ENCODE data around the gene EMCN. TPM values are rescaled to one million over a fixed set of nuclear protein-coding genes. Genes with fewer than 3 reads are reported as not detected.
A peak's percentile ranks its signal among the peaks of the same experiment; 100 is the strongest.

The EMCN gene
- total RNA-seq, 1 experiment from 2014 or later = not detected

DNA sequence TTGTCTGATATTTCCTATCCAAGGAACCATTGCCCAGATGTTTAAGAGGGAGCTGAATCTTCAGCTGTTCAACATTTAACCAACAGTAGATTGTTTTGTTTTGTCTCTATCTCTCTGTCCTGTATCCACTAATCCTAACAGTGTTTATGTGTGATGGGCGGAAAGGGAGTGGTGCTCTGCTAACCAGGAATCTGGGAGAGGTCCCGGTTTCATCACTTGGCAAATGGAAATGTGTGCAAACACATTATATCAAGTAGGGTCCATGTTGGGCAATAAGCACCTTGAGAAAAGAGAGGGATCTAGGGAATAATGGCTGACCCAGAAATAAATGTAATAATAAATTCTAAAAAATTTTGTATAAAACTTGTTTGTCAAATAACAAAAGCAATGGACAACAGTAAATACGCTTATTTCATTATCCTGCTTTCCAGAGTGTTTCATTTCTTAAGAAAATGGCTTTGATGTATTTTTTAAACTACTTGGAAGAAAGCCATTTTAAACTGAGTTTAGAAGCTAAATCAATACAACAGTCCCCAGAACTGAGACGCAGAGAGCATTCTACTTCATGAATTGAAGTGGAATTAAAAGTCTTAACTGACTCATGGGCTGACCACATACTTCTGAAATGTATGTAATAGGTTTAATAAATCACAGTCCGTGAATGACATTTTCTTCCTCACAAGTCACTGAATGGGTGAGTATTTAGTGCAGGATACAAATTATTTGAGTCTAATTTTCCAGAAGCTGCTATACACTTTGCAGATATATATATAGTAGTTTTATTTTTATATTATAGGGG is 55.8 kb downstream of the EMCN start:
- Histone ChIP-seq H3K27me3 (ENCODE audit: control insufficient read depth, insufficient read depth, low read length) (no peaks in the 10 kb centered on the region), H3K4me3 (ENCODE audit: insufficient read depth, low read depth, low read length) (no peak overlapping the region), H3K36me3 (replicated peaks; ENCODE audit: control insufficient read depth, insufficient read depth, low read length) (no peaks in the 10 kb centered on the region)
- no peak for DNase-seq

DNA sequence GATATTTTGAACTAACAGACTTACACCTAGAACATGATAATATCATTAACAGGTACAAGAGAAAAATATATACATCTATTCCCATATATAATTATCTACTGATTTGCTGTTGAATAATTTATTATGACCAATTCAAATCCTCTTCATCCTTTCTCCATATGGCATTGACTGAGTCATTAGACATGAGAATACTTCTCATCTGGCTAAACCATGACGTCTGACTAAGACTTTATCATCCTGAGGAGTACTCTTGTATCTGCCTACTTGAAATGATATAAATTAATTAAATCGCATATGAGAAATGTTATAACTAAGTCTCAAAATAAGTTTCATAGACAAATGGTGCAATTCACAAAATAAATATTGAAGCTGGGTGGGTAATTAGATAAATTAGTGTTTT is 67.4 kb downstream of the EMCN start:
- DNase-seq = no peak
- Histone ChIP-seq H3K36me3 (replicated peaks; ENCODE audit: control insufficient read depth, insufficient read depth, low read length) (no peaks in the 10 kb centered on the region), H3K4me3 (ENCODE audit: insufficient read depth, low read depth, low read length) (no peak overlapping the region), H3K27me3 (ENCODE audit: control insufficient read depth, insufficient read depth, low read length) (no peaks in the 10 kb centered on the region)

DNA sequence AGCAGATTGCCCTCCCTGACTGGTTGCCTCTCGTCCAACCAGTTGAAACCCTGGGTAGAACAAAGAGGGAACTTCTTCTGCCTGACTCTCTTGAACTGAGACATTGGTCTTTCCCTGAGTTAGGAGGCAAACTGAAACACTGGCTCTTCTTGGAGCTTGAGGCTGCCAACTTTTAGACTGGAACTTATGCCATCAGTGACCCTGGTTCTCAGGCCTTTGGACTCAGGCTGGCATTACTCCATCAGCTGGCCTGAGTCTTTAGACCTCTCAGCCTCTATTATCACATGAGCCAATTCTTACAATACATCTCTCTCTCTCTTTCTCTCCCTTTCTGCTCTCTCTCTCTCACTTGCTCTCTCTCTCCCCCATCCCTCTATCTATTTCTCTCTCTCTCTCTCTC is 86.4 kb downstream of the EMCN start:
- DNase-seq = no peak
- no peaks in the 10 kb centered on the region for H3K36me3 ChIP-seq (replicated peaks; ENCODE audit: control insufficient read depth, insufficient read depth, low read length)
- no peak overlapping the region for H3K4me3 ChIP-seq (ENCODE audit: insufficient read depth, low read depth, low read length)
- no peaks in the 10 kb centered on the region for H3K27me3 ChIP-seq (ENCODE audit: control insufficient read depth, insufficient read depth, low read length)

DNA sequence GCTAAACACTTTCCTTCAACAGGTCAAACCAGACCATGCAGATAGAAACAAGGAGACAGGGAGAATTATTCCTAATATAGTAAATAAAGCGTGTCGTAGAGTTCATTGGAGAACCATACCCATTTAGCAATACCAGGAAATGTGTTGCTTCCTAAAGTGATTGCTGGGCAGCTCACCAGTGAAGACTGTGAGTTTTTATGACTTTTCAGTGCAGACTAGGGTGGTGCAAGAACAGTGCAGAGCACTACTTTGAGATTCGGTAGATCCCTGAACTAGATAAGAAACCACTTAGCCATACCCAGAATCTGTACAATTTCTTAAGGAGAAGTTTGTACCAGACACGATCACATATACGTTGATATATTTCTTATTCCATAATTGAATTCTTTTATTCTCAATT is 87.4 kb downstream of the EMCN start:
- no peaks in the 10 kb centered on the region for H3K27me3 ChIP-seq (ENCODE audit: control insufficient read depth, insufficient read depth, low read length)
- no peak for DNase-seq
- no peak overlapping the region for H3K4me3 ChIP-seq (ENCODE audit: insufficient read depth, low read depth, low read length)
- H3K36me3 ChIP-seq (replicated peaks; ENCODE audit: control insufficient read depth, insufficient read depth, low read length) = no peaks in the 10 kb centered on the region

DNA sequence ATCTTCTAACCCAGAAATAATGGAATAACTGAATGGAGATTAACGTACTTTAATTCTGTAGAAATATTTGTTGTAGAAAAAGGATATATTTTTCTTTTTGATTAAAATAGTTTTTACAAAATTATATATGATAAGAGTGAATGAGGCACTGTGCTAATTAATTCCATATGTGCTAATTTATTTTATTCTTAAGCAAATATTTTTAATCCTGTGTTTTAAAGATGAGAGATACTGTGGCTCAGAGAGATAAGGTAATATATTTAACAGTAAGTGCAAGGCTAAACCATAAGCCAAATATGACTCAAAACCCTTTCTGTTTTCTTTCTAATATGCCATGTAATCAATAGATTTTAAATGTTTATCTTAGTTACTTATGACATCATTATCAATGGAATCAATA is 88.2 kb downstream of the EMCN start:
- no peaks in the 10 kb centered on the region for H3K36me3 ChIP-seq (replicated peaks; ENCODE audit: control insufficient read depth, insufficient read depth, low read length)
- H3K27me3 ChIP-seq (ENCODE audit: control insufficient read depth, insufficient read depth, low read length) = no peaks in the 10 kb centered on the region
- DNase-seq = no peak
- H3K4me3 ChIP-seq (ENCODE audit: insufficient read depth, low read depth, low read length) = no peak overlapping the region

DNA sequence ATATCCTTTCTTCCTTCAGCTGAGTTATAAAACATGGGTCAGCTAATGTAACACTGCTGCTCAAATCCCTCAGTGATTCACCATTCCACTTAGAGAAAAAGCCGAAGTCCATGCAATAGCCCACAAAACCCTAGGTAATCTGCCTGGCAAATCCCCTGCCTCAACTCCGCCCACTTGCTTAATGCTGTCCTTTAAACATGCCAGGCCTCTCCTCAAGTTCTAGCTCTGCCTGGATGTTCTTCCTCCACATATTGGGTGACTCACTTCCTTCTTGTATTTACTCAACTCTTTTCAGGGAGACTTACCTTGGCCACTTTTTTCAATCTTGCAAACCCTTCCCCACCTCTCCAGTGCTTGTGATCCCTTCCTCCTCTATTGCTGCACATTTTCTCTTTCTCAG is 89.8 kb downstream of the EMCN start:
- H3K36me3 ChIP-seq (replicated peaks; ENCODE audit: control insufficient read depth, insufficient read depth, low read length) = no peaks in the 10 kb centered on the region
- DNase-seq = no peak
- no peak overlapping the region for H3K4me3 ChIP-seq (ENCODE audit: insufficient read depth, low read depth, low read length)
- H3K27me3 ChIP-seq (ENCODE audit: control insufficient read depth, insufficient read depth, low read length) = no peaks in the 10 kb centered on the region

DNA sequence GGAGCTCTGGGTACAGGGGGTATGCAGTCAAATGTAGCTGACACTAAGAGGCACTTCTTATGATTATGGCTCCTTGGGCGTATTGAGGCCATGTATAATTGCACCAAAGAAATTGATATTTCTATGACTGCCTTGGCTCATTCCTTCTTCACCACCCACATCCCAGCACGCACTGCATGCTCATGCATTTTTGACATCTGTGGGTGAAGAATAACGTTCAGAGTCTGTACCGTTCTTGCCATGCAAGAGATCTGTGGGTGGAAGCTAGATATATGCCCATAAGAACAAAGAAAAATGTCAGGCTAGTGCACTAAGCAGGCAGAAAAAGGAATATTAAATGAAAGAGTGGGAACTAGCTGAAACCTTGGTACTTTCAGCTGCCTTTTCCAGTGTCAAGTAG is 93.4 kb downstream of the EMCN start:
- Histone ChIP-seq H3K4me3 (ENCODE audit: insufficient read depth, low read depth, low read length) (no peak overlapping the region), H3K27me3 (ENCODE audit: control insufficient read depth, insufficient read depth, low read length) (no peaks in the 10 kb centered on the region), H3K36me3 (replicated peaks; ENCODE audit: control insufficient read depth, insufficient read depth, low read length) (no peaks in the 10 kb centered on the region)
- DNase-seq = no peak

DNA sequence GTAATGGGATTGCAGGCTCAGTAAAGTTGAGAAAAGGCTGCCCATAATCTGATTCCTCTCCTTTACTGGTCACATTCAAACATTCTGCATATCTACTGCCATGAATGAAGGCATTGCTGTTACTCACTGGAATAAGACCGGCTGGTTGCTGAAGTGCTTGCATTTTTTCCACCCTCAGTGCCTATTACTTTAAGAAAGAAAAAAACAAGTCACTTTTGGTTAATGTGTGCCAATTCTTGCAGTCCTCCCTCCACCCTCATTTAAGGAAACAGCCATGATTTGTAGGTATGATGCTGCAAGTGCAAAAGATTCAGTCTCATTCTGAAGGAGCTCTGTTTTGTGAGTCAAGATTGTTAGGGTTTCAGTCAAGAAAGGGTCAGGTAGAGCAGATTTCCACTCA is 94.9 kb downstream of the EMCN start:
- Histone ChIP-seq H3K36me3 (replicated peaks; ENCODE audit: control insufficient read depth, insufficient read depth, low read length) (no peaks in the 10 kb centered on the region), H3K4me3 (ENCODE audit: insufficient read depth, low read depth, low read length) (no peak overlapping the region), H3K27me3 (ENCODE audit: control insufficient read depth, insufficient read depth, low read length) (no peaks in the 10 kb centered on the region)
- DNase-seq = no peak

DNA sequence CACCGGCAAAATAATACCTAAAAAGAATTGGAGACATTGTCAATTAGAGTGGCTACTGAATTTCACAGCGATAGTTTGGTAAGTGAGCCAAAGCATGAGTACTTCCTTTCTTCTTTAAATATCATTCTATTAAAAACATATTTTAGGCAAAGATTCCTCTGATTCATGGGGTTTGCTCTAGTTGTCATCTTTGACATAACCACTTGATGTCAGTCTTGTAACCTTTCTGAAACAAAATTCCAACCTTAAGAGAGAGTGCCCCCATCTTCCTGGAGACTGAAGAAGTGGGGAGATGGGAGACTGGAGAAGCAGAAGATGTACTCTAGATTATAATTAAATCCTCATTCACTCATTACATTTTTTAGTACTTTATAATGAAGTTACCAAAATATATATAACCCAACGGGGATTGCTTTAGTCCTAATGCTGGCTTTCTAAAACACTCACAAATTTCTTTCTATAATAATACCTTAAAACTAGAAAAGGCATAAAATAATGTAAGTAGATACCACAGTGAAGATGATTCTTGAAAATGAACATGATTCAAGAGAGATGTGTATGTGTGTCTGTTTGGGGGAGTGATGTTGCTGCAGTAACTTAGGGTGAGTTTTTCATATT is 96.4 kb downstream of the EMCN start:
- H3K27me3 ChIP-seq (ENCODE audit: control insufficient read depth, insufficient read depth, low read length) = no peaks in the 10 kb centered on the region
- no peak overlapping the region for H3K4me3 ChIP-seq (ENCODE audit: insufficient read depth, low read depth, low read length)

DNA sequence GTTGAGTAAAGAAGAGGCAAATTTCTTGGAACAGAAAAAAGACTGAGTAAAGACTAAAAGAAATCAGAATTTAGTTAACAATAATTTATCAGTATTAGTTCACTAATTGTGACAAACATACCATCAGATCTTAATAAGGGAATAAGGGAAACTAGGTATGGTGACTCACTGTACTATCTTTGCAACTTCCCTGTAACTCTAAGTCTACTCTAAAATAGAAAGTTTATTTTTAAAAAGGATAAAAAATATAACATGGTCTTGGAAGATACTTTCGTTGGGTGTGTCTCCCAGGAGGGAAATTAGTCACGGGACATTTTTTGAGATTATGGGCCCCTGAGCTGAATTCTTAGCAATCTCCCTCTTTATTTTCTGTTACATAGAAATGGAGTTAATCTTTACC is 97.3 kb downstream of the EMCN start:
- DNase-seq = no peak
- Histone ChIP-seq H3K27me3 (ENCODE audit: control insufficient read depth, insufficient read depth, low read length) (no peaks in the 10 kb centered on the region), H3K4me3 (ENCODE audit: insufficient read depth, low read depth, low read length) (no peak overlapping the region), H3K36me3 (replicated peaks; ENCODE audit: control insufficient read depth, insufficient read depth, low read length) (no peaks in the 10 kb centered on the region)

More for the DNA sequence above, 96.4 kb downstream of the EMCN start:
- H3K36me3 ChIP-seq (replicated peaks; ENCODE audit: control insufficient read depth, insufficient read depth, low read length) = no peaks in the 10 kb centered on the region
- peak; percentile 3 for DNase-seq

DNA sequence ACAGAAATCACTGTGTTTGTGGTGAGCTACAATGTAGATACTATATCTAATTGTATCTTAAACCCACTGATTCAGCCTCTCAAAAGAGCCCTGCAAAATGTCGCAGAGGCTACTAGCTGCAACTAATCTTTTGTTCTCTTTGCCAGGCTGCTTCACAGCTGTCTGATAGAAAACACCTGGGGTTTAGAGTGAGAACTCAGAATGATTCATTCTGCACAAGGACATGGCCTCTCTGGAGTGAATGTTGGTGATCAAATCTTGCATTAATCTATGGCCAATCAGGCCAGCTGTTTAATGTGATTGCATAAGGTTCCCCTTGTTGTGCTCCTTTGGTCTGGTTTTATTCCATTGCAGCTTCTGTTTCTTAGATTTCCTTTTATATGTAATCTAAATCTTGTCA is 100.3 kb downstream of the EMCN start:
- no peak for DNase-seq
- no peak overlapping the region for H3K4me3 ChIP-seq (ENCODE audit: insufficient read depth, low read depth, low read length)
- H3K36me3 ChIP-seq (replicated peaks; ENCODE audit: control insufficient read depth, insufficient read depth, low read length) = no peaks in the 10 kb centered on the region
- H3K27me3 ChIP-seq (ENCODE audit: control insufficient read depth, insufficient read depth, low read length) = no peaks in the 10 kb centered on the region

DNA sequence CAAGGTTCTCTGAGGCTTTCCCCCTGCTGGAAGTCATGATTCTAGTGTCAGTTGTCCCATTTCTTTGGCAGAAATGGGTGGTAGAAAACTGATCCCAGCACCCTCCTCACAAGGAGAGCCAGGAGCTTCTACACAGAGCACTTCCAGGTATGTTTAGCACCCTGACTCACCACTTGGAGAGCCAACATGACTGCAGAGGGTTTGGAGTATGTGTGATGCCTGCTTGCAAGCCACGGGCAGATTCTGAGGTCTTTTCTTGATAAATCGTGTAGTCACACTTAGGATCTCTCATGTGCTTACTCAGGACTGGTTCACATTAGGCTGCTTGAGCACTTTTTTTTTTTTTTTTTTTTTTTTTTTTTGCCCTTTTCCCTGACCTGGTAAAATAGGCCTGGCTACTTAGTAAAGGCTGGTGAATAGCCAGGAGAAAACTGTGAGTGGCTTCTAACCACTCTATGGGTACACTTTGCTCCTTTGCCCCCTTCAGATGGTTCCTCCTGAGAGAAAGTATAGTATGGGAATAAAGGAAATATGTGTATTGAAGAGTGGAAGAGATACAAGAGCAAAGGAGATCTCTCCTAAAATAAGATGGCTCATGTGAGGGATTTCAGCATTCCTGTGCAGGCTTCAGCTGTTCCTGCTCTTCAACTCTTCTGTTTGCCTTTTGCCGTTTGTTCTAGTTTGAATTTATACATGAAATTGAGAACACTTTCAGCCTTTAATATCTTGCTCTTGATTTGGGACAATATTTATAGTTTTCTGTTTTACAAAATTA is 103.6 kb downstream of the EMCN start:
- no peaks in the 10 kb centered on the region for H3K27me3 ChIP-seq (ENCODE audit: control insufficient read depth, insufficient read depth, low read length)
- no peaks in the 10 kb centered on the region for H3K36me3 ChIP-seq (replicated peaks; ENCODE audit: control insufficient read depth, insufficient read depth, low read length)
- H3K4me3 ChIP-seq (ENCODE audit: insufficient read depth, low read depth, low read length) = no peak overlapping the region
- DNase-seq = no peak

DNA sequence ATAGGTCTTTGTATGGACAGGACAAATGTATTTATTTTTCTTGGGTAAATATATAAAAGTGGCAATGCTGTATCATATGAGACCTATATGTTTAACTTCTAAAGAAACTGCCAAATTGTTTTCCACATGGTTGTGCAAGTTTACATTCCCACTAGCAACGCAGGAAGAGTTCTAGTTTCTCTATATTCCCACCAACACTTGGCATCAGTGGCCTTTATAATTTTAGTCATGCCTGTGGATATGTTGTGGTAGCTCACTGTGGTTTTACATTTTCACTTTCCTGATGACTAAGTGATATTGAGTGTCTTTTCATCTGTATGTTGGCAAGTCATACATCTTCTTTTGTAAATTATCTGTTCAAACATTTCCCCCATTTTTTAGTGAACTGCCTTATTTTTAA is 126.0 kb downstream of the EMCN start:
- H3K4me3 ChIP-seq (ENCODE audit: insufficient read depth, low read depth, low read length) = no peak overlapping the region
- H3K27me3 ChIP-seq (ENCODE audit: control insufficient read depth, insufficient read depth, low read length) = no peaks in the 10 kb centered on the region
- no peaks in the 10 kb centered on the region for H3K36me3 ChIP-seq (replicated peaks; ENCODE audit: control insufficient read depth, insufficient read depth, low read length)
- DNase-seq = no peak

DNA sequence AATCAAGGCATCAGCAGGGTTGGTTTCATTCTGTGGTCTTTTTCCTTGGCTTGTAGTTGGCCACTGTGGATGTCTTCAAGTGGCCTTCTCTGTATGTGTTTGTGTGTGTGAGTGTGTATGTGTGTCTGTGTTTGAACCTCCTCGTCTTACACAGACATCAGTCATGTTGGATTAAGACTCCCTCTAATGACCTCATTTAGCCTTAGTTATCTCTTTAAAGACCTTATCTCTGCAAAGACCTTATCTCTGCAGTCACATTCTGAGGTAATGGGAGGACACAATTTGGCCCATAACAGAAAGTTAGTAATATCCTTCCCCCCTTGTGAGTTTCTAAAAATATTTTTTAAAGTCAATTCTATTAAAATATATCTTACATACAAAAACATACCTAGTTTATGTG is 126.7 kb downstream of the EMCN start:
- no peak overlapping the region for H3K4me3 ChIP-seq (ENCODE audit: insufficient read depth, low read depth, low read length)
- no peak for DNase-seq
- no peaks in the 10 kb centered on the region for H3K27me3 ChIP-seq (ENCODE audit: control insufficient read depth, insufficient read depth, low read length)
- no peaks in the 10 kb centered on the region for H3K36me3 ChIP-seq (replicated peaks; ENCODE audit: control insufficient read depth, insufficient read depth, low read length)

DNA sequence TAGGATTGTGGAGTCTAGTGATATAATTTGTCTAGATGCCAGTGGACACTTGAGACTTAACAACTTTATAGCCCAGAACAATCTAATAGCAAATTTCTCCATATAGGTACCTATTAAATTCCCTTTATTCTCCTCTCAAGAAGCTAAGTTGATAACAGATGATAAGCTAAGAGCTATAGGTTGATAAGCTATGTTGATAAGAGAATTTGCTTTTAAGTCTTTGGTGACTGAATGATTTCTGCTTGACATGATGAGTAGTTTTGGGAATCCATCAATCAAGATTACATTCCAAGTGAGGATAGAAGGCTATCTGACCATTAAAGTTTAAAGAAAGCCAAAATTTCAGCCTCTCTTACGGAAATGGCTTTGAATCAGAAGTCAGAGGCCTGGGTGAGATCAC is 131.6 kb downstream of the EMCN start:
- Histone ChIP-seq H3K27me3 (ENCODE audit: control insufficient read depth, insufficient read depth, low read length) (no peaks in the 10 kb centered on the region), H3K4me3 (ENCODE audit: insufficient read depth, low read depth, low read length) (no peak overlapping the region), H3K36me3 (replicated peaks; ENCODE audit: control insufficient read depth, insufficient read depth, low read length) (no peaks in the 10 kb centered on the region)
- DNase-seq = no peak
